PC-9 (cell line): ENCODE data around the gene ARID4A. TPM values are rescaled to one million over a fixed set of nuclear protein-coding genes. Genes with fewer than 3 reads are reported as not detected.

Source experiments
- BruUV-seq: library from RNA; stranded (reverse); fragments of 400-500 nt; replicated peaks from 2 replicates; lab custom pipeline; 2021; lab: Mats Ljungman, UMichigan
- CTCF ChIA-PET: fragments of 300-600 bp; sonication (Branson Sonifier 250); formaldehyde crosslinking; loops from one replicate; lab custom pipeline; 2022; ENCODE audit warnings: antibody characterized with exemption; lab: Charles Lee
- POLR2A ChIA-PET: fragments of 300-600 bp; sonication (Branson Sonifier 250); formaldehyde crosslinking; loops from one replicate; lab custom pipeline; 2022; ENCODE audit warnings: antibody characterized with exemption; ENCODE audit not compliant: unreplicated experiment; lab: Charles Lee
- DNase-seq, 2 experiments: peaks; one replicate each; pipeline versions ENCODE4 v3.0.0 to v3.0.0-alpha.2; 2015 to 2022; ENCODE audit warnings: mixed read lengths in 1 of 2
- H2AFZ ChIP-seq: fragments of 200-600 bp; sonication (generic); 2 replicates; pipeline ENCODE4 v1.8.1; 2017; ENCODE audit warnings: antibody characterized with exemption
- H3F3A ChIP-seq: fragments of 200-600 bp; sonication (generic); 2 replicates; pipeline ENCODE4 v1.8.1; 2017; ENCODE audit warnings: antibody characterized with exemption, mild to moderate bottlenecking, low read depth; ENCODE audit not compliant: insufficient read depth
- H3K27ac ChIP-seq: fragments of 200-600 bp; sonication (generic); 2 replicates; pipeline ENCODE4 v1.6.1; 2016; ENCODE audit warnings: mixed run types
- H3K27me3 ChIP-seq: fragments of 200-600 bp; sonication (generic); 2 replicates; pipeline ENCODE4 v1.6.1; 2016; ENCODE audit warnings: low read depth, mixed run types; ENCODE audit not compliant: insufficient read depth
- H3K36me3 ChIP-seq: fragments of 200-600 bp; sonication (generic); 2 replicates; pipeline ENCODE4 v1.6.1; 2016; ENCODE audit warnings: low read depth, mixed run types
- H3K4me1 ChIP-seq: fragments of 200-600 bp; sonication (generic); replicated peaks from 2 replicates; pipeline ENCODE4 v1.6.1; 2016; ENCODE audit warnings: mixed run types; ENCODE audit not compliant: insufficient read depth
- H3K4me2 ChIP-seq: fragments of 200-600 bp; sonication (generic); 2 replicates; pipeline ENCODE4 v1.6.1; 2017; ENCODE audit warnings: mixed run types
- H3K4me3 ChIP-seq: fragments of 200-600 bp; sonication (generic); 2 replicates; pipeline ENCODE4 v1.6.1; 2016; ENCODE audit warnings: mixed run types
- H3K79me2 ChIP-seq: fragments of 200-600 bp; sonication (generic); 2 replicates; pipeline ENCODE4 v1.6.1; 2017; ENCODE audit warnings: low read depth, mixed run types
- H3K9me2 ChIP-seq: fragments of 200-600 bp; sonication (generic); 2 replicates; pipeline ENCODE4 v1.8.1; 2017; ENCODE audit warnings: mild to moderate bottlenecking; ENCODE audit not compliant: insufficient read depth
- H3K9me3 ChIP-seq: fragments of 200-600 bp; sonication (generic); 2 replicates; pipeline ENCODE4 v1.8.1; 2016; ENCODE audit warnings: low read depth; ENCODE audit not compliant: insufficient read depth
- H4K20me1 ChIP-seq: fragments of 200-600 bp; sonication (generic); 2 replicates; pipeline ENCODE4 v1.8.1; 2017; ENCODE audit not compliant: insufficient read depth
- EZH2 ChIP-seq: fragments of 200-600 bp; sonication (generic); IDR thresholded peaks from 2 replicates; pipeline ENCODE4 v1.8.0; 2017; ENCODE audit warnings: antibody characterized with exemption, low read depth
- intact Hi-C: fragments of 100-400 bp; cut with micrococcal nuclease; formaldehyde crosslinking; loops from one replicate; pipeline ENCODE4 v1.10.0; 2022; ENCODE audit not compliant: unreplicated experiment
- total RNA-seq: library from RNA; stranded (reverse); gene quantifications from 2 replicates; pipeline ENCODE4 v1.2.3, GENCODE V29; 2021
- TF ChIP-seq, protein P1 (sequence below): fragments of 200-600 bp; sonication (generic); conservative IDR thresholded peaks from 2 replicates; pipeline ENCODE4 v1.6.1; 2017; ENCODE audit warnings: mixed run types, antibody characterized with exemption, mild to moderate bottlenecking, moderate library complexity

ARID4A gene
- total RNA-seq, 1 experiment from 2014 or later: 22.2 TPM

GRCh38 chr14:58364316-58364715 lies 66.0 kb downstream of the ARID4A start:
- Histone ChIP-seq H3K9me2 (no peaks in the 10 kb centered on the region), H3K4me3 (no peak overlapping the region), H4K20me1 (no peaks in the 10 kb centered on the region), H3K4me1 (no peaks in the 10 kb centered on the region), H3K27me3 (no peaks in the 10 kb centered on the region), H3K79me2 (no peaks in the 10 kb centered on the region), H2AFZ (no peak overlapping the region), H3F3A (no peaks in the 10 kb centered on the region), H3K4me2 (no peak overlapping the region), H3K36me3 (peaks cover 12% of the 10 kb centered on the region), H3K27ac (no peak overlapping the region), H3K9me3 (no peaks in the 10 kb centered on the region)
- POLR2A ChIA-PET: no interaction called here
- TF ChIP-seq, protein P1, sequence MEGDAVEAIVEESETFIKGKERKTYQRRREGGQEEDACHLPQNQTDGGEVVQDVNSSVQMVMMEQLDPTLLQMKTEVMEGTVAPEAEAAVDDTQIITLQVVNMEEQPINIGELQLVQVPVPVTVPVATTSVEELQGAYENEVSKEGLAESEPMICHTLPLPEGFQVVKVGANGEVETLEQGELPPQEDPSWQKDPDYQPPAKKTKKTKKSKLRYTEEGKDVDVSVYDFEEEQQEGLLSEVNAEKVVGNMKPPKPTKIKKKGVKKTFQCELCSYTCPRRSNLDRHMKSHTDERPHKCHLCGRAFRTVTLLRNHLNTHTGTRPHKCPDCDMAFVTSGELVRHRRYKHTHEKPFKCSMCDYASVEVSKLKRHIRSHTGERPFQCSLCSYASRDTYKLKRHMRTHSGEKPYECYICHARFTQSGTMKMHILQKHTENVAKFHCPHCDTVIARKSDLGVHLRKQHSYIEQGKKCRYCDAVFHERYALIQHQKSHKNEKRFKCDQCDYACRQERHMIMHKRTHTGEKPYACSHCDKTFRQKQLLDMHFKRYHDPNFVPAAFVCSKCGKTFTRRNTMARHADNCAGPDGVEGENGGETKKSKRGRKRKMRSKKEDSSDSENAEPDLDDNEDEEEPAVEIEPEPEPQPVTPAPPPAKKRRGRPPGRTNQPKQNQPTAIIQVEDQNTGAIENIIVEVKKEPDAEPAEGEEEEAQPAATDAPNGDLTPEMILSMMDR: no peak
- no peak for TF ChIP-seq EZH2
- no TSS peak for BruUV-seq
- CTCF ChIA-PET: no interaction called here
- intact Hi-C loops: no loop called here
- DNase-seq: no peak

DNA sequence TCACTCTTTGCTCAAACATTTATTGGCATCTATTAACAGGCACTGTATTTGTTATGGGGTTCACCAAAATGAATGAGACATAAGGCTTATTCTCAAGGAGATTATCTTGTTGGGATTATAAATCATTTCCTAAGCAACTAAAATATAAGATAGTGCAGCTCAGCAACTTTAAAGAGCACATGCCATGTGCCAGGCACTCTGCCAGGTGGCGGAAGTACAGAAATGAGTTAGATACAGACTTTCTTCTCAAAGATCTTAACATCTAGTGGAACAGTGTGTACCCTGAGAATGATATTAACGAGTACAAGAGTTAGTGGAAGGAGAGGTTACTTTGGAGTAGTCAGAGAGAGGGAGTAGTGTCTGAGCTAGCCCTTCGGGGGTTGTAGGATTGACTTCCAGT lies 68.9 kb downstream of the ARID4A start:
- ChIA-PET CTCF (no interaction called here), POLR2A (no interaction called here)
- H3K27me3 ChIP-seq: no peaks in the 10 kb centered on the region
- no peaks in the 10 kb centered on the region for H3K4me1 ChIP-seq
- no peak overlapping the region for H3K4me2 ChIP-seq
- no peaks in the 10 kb centered on the region for H3K9me2 ChIP-seq
- H3K4me3 ChIP-seq: no peak overlapping the region
- H3K27ac ChIP-seq: no peak overlapping the region
- intact Hi-C loops: no loop called here
- H3K36me3 ChIP-seq: 0 out of 2 replicates have a peak, but pooled peaks cover 5% of the 10 kb centered on the region
- H3K79me2 ChIP-seq: no peaks in the 10 kb centered on the region
- H3K9me3 ChIP-seq: no peaks in the 10 kb centered on the region
- no peak for DNase-seq
- TF ChIP-seq EZH2: no peak
- TF ChIP-seq, protein P1: no peak
- no peaks in the 10 kb centered on the region for H4K20me1 ChIP-seq
- no TSS peak for BruUV-seq
- no peaks in the 10 kb centered on the region for H3F3A ChIP-seq
- H2AFZ ChIP-seq: no peak overlapping the region

GRCh38 chr14:58368956-58369355 lies 70.6 kb downstream of the ARID4A start:
- Histone ChIP-seq H3K4me2 (no peak overlapping the region), H3K79me2 (no peaks in the 10 kb centered on the region), H3K27ac (no peak overlapping the region), H3K9me3 (no peaks in the 10 kb centered on the region), H2AFZ (no peak overlapping the region), H3K36me3 (0 out of 2 replicates have a peak, but pooled peaks cover 5% of the 10 kb centered on the region), H3F3A (no peaks in the 10 kb centered on the region), H3K4me1 (no peaks in the 10 kb centered on the region), H3K27me3 (no peaks in the 10 kb centered on the region), H4K20me1 (no peaks in the 10 kb centered on the region), H3K4me3 (no peak overlapping the region), H3K9me2 (no peaks in the 10 kb centered on the region)
- intact Hi-C loops: no loop called here
- DNase-seq: no peak
- ChIA-PET CTCF (no interaction called here), POLR2A (no interaction called here)
- TF ChIP-seq EZH2: no peak
- TF ChIP-seq, protein P1: no peak
- no TSS peak for BruUV-seq
